CD8-positive, alpha-beta memory T cell (primary cell): ENCODE measurements around the gene SOX12. TPM values are rescaled to one million over a fixed set of nuclear protein-coding genes. Genes with fewer than 3 reads are reported as not detected.

ENCODE experiments used
- CTCF ChIA-PET: fragments of 350-600 bp; sonication (Branson Sonifier 250); formaldehyde crosslinking; loops from one replicate; lab custom pipeline; 2021; ENCODE audit warnings: antibody characterized with exemption; lab: Charles Lee
- POLR2A ChIA-PET: fragments of 350-600 bp; sonication (Branson Sonifier 250); formaldehyde crosslinking; loops from one replicate; lab custom pipeline; 2021; ENCODE audit warnings: antibody characterized with exemption; lab: Charles Lee
- DNase-seq, 5 donors: peaks; one replicate each; pipeline versions ENCODE4 v3.0.0 to v3.0.0-alpha.2; 2020 to 2022; ENCODE audit warnings: mixed read lengths in 1 of 5
- H3K27ac ChIP-seq: one replicate; pipeline ENCODE4 v1.7.0; 2013; ENCODE audit warnings: low read depth, mild to moderate bottlenecking, low read length, moderate library complexity
- H3K27me3 ChIP-seq: 2 replicates; pipeline ENCODE4 v1.7.0; 2013; ENCODE audit warnings: low read length, mild to moderate bottlenecking; ENCODE audit not compliant: insufficient read depth, poor library complexity, severe bottlenecking
- H3K36me3 ChIP-seq: 2 replicates; pipeline ENCODE4 v1.7.0; 2013; ENCODE audit warnings: mild to moderate bottlenecking, low read length, moderate library complexity; ENCODE audit not compliant: insufficient read depth
- H3K4me1 ChIP-seq: 2 replicates; pipeline ENCODE4 v1.7.0; 2013; ENCODE audit warnings: mild to moderate bottlenecking, low read length, moderate library complexity; ENCODE audit not compliant: insufficient read depth
- H3K4me3 ChIP-seq: 2 replicates; pipeline ENCODE4 v1.7.0; 2013; ENCODE audit warnings: mild to moderate bottlenecking, low read length
- H3K9me3 ChIP-seq: 2 replicates; pipeline ENCODE4 v1.7.0; 2013; ENCODE audit warnings: mild to moderate bottlenecking, low read length
- H3K27ac Mint-ChIP-seq, 8 donors: one replicate each; pipeline ENCODE4 v1.8.0; 2020 to 2021; ENCODE audit warnings: mixed read lengths in 8 of 8, mild to moderate bottlenecking in 6 of 8, inconsistent platforms in 3 of 8, moderate library complexity in 3 of 8
- H3K27me3 Mint-ChIP-seq, 2 donors: one replicate each; pipeline ENCODE4 v1.8.0; 2020 to 2021; ENCODE audit warnings: mixed read lengths in 2 of 2, mild to moderate bottlenecking in 1 of 2, moderate library complexity in 1 of 2
- H3K36me3 Mint-ChIP-seq, 3 donors: one replicate each; pipeline ENCODE4 v1.8.0; 2020 to 2021; ENCODE audit warnings: mixed read lengths in 3 of 3, inconsistent platforms in 1 of 3, mild to moderate bottlenecking in 1 of 3
- H3K4me1 Mint-ChIP-seq, 3 donors: one replicate each; pipeline ENCODE4 v1.8.0; 2020 to 2021; ENCODE audit warnings: mixed read lengths in 3 of 3, inconsistent platforms in 1 of 3, mild to moderate bottlenecking in 1 of 3
- H3K4me3 Mint-ChIP-seq, 7 donors: one replicate each; pipeline ENCODE4 v1.8.0; 2020 to 2021; ENCODE audit warnings: mixed read lengths in 7 of 7, mild to moderate bottlenecking in 6 of 7, moderate library complexity in 4 of 7, inconsistent platforms in 2 of 7
- H3K9me3 Mint-ChIP-seq, 5 donors: one replicate each; pipeline ENCODE4 v1.8.0; 2020 to 2022; ENCODE audit warnings: mixed read lengths in 5 of 5, mild to moderate bottlenecking in 3 of 5, moderate library complexity in 2 of 5, inconsistent platforms in 1 of 5
- polyA plus RNA-seq: library from polyadenylated mRNA; unstranded; fragments of 300-500 nt; fragmentation: Illumina TruSeq; gene quantifications from one replicate; pipeline ENCODE4 v1.2.3, GENCODE V29; 2021
- total RNA-seq, 2 experiments: library from RNA; stranded (reverse); gene quantifications; one replicate each; pipeline ENCODE4 v1.2.3, GENCODE V29; 2021

The SOX12 gene
- total RNA-seq (1 to 10 TPM; 4.7 to 5.1 TPM), polyA plus RNA-seq (0.64 TPM)

DNA sequence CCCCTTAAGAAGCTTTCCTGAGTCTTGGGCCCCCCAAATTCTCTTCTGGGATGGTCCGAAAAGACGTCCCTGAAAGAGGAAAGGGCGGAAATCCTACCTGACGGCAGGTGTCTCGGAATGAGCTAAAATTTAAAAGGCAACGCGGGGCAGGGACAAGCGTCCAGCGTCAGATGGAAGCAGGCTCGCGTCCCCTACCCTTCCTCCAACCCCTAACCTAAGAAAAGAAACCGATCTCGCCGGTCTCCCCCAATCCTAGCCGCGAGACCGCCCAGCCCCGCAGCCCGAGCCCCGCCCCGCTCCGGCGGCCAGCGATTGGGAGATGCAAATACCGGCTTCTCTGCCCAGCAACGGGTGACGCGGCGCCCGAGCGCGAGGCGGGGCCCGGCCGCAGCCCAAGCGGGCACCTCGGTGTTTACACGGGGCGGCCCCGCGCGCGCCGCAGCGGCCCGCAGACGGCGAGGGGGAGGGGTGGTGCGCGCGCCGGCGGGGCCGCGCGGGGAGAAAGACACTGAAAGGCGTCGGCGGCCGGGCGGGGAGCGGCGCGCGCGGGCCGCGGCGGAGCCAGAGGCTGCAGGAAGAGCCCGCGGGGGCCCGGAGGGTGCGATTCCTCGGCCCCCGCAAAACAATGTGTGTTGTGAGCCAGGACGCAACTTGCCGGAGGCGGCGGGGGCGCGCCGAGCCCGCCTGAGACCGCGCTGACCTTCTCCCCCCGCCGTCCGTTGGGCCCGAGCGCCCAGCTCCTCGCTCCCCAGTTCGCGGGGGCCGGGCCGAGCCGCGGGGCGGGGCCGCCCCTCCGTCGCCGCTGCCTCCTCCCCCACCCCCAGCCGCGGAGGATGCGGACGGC is at the start of gene SOX12:
TSS of gene SOX12 (plus strand) at position 508 of the 844 bp plus-strand sequence. CDS start 373 bp downstream, outside the sequence.
- H3K9me3 Mint-ChIP-seq, result no peaks in the 10 kb centered on the region
- Histone ChIP-seq H3K4me3 (peak within 1 kb of the TSS; percentile 65), H3K4me1 (peaks cover 23% of the 10 kb centered on the region), H3K36me3 (no peaks in the 10 kb centered on the region), H3K27me3 (no peaks in the 10 kb centered on the region), H3K27ac (peak within 1 kb of the TSS; percentile 59), H3K9me3 (no peaks in the 10 kb centered on the region)
- H3K4me1 Mint-ChIP-seq, result peaks cover 2 to 34% (median 18%) of the 10 kb centered on the region in 3 donors
- CTCF ChIA-PET, result interaction anchor here (0.9 to 2.8 kb wide), 6 partner anchors 13 to 59 kb away, joined by 4 to 14 read pairs (median 8); partner anchors contain the start of gene ZCCHC3
- peak within 1 kb of the TSS; percentile 91 to 100 (median 92) for H3K4me3 Mint-ChIP-seq
- POLR2A ChIA-PET, result interaction anchor here (1.1 to 4.1 kb wide), 2 partner anchors 27 to 219 kb away, joined by 3 to 62 read pairs; partner anchors contain the start of gene ZCCHC3
- peak within 1 kb of the TSS; percentile 72 to 96 (median 90) for H3K27ac Mint-ChIP-seq
- H3K36me3 Mint-ChIP-seq, result peaks cover 0 to 3% (median 0%) of the 10 kb centered on the region in 3 donors
- H3K27me3 Mint-ChIP-seq, result peaks cover 0 to 5% of the 10 kb centered on the region in 2 donors
- peak; percentile 92 to 97 (median 96) for DNase-seq

GRCh38 chr20:275791-276190 is 49.6 kb upstream of the SOX12 start:
- Mint-ChIP-seq H3K4me3 (no peak overlapping the region), H3K27ac (no peak overlapping the region), H3K9me3 (no peaks in the 10 kb centered on the region), H3K36me3 (peaks cover 0 to 19% (median 1%) of the 10 kb centered on the region in 3 donors), H3K27me3 (no peaks in the 10 kb centered on the region), H3K4me1 (no peaks in the 10 kb centered on the region)
- Histone ChIP-seq H3K36me3 (no peaks in the 10 kb centered on the region), H3K4me3 (no peak overlapping the region), H3K27ac (no peak overlapping the region), H3K9me3 (no peaks in the 10 kb centered on the region), H3K27me3 (no peaks in the 10 kb centered on the region), H3K4me1 (no peaks in the 10 kb centered on the region)
- CTCF ChIA-PET, result interaction anchor here (2.4 kb wide), 1 partner anchor 10 kb away, joined by 6 read pairs; no protein-coding TSS in a partner anchor
- POLR2A ChIA-PET, result no interaction called here
- DNase-seq, result no peak

GRCh38 chr20:276620-277495 is 48.5 kb upstream of the SOX12 start:
- Histone ChIP-seq H3K27me3 (no peaks in the 10 kb centered on the region), H3K4me3 (no peak overlapping the region), H3K9me3 (no peaks in the 10 kb centered on the region), H3K27ac (no peak overlapping the region), H3K36me3 (no peaks in the 10 kb centered on the region), H3K4me1 (no peaks in the 10 kb centered on the region)
- no peak overlapping the region for H3K27ac Mint-ChIP-seq
- no peaks in the 10 kb centered on the region for H3K27me3 Mint-ChIP-seq
- peaks cover 0 to 19% (median 1%) of the 10 kb centered on the region in 3 donors for H3K36me3 Mint-ChIP-seq
- no peaks in the 10 kb centered on the region for H3K4me1 Mint-ChIP-seq
- DNase-seq, result no peak
- CTCF ChIA-PET, result no interaction called here
- no peaks in the 10 kb centered on the region for H3K9me3 Mint-ChIP-seq
- H3K4me3 Mint-ChIP-seq, result no peak overlapping the region
- POLR2A ChIA-PET, result no interaction called here

GRCh38 chr20:277496-277781 is 47.9 kb upstream of the SOX12 start:
- Histone ChIP-seq H3K27ac (no peak overlapping the region), H3K9me3 (no peaks in the 10 kb centered on the region), H3K4me1 (no peaks in the 10 kb centered on the region), H3K36me3 (no peaks in the 10 kb centered on the region), H3K4me3 (no peak overlapping the region), H3K27me3 (no peaks in the 10 kb centered on the region)
- Mint-ChIP-seq H3K4me3 (no peak overlapping the region), H3K4me1 (no peaks in the 10 kb centered on the region), H3K27me3 (no peaks in the 10 kb centered on the region), H3K27ac (peak overlapping the region in 1 of 8 donors; percentile 37), H3K9me3 (no peaks in the 10 kb centered on the region), H3K36me3 (peaks cover 0 to 19% (median 3%) of the 10 kb centered on the region in 3 donors)
- POLR2A ChIA-PET, result no interaction called here
- CTCF ChIA-PET, result no interaction called here
- DNase-seq, result no peak

- POLR2A ChIA-PET, result no interaction called here
- Mint-ChIP-seq H3K27ac (peak overlapping the region in 3 of 8 donors; percentile 12 to 56 (median 36)), H3K4me1 (no peaks in the 10 kb centered on the region), H3K4me3 (no peak overlapping the region), H3K36me3 (peaks cover 0 to 19% (median 3%) of the 10 kb centered on the region in 3 donors), H3K9me3 (no peaks in the 10 kb centered on the region), H3K27me3 (no peaks in the 10 kb centered on the region)
- no peaks in the 10 kb centered on the region for H3K4me1 ChIP-seq
- DNase-seq, result no peak
- no peaks in the 10 kb centered on the region for H3K27me3 ChIP-seq
- H3K27ac ChIP-seq, result no peak overlapping the region
- no peaks in the 10 kb centered on the region for H3K36me3 ChIP-seq
- no peak overlapping the region for H3K4me3 ChIP-seq
- CTCF ChIA-PET, result interaction anchor here (0.7 kb wide), 1 partner anchor 10 kb away, joined by 3 read pairs; no protein-coding TSS in a partner anchor
- no peaks in the 10 kb centered on the region for H3K9me3 ChIP-seq
Measured at GRCh38 chr20:278181-278580, 47.2 kb upstream of the SOX12 start.

DNA sequence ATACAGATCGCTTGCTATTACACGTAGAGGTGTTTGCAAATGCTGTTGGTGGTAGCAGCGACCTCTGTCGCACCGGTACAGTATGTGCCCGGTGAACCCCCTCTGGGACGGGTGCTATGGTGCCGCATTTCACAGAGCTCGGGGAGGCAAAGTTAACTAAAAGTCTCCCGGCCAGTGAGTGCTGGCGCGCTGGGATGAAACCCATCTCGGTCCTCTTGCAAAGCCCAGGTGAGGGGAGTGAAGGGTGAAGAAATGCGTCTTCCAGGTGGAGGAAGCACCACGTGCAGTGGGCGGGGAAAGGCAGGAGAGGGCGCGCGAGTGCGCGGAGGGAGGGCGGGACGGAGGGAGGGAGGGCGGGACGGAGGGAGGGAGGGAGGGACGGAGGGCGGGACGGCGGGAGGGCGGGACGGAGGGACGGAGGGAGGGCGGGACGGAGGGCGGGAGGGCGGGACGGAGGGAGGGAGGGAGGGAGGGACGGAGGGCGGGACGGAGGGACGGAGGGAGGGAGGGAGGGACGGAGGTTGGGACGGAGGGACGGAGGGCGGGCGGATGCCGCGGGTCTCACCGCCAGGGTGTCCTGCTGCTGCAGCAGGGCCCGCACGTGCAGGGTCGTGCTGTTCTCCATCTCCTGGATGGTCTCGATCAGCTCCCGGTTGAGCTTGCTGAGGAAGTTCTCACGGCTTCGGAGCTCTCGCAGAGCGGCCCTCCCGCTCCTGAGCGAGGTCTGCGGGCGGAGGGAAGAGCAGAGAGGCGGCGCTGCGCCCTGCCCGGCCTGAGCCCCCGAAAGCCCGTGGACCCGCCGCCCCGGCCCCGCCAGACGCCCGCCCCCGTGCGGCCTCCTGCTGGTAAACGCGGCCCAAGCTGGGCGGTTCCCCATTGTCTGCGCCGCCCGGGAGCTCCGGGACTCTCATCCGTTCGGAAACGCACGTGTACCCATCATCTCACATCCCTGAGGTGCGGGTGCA is 46.5 kb upstream of the SOX12 start:
- no peaks in the 10 kb centered on the region for H3K27me3 Mint-ChIP-seq
- DNase-seq, result no peak
- no peaks in the 10 kb centered on the region for H3K9me3 ChIP-seq

DNA sequence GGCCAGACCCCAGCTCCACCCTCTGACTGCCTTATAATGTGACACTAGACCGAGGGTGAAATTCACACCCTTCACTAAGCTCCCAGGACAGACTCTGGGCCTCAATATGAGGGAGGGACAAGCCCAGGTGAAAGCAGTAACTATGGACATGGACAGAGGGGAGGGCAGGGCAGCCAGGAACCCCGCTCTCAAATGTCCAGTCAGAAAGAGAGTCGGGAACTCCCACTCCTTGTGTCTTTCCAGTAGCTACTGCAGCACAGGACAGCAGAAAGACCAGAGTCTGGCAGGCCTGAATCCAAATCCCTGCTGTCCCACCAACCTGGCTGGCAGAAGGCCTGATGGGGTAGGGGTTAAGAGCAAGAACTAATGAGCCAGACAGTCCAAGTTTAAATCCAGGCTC is 41.2 kb upstream of the SOX12 start:
- Mint-ChIP-seq H3K4me3 (no peak overlapping the region), H3K4me1 (no peaks in the 10 kb centered on the region), H3K36me3 (peaks cover 0 to 2% (median 0%) of the 10 kb centered on the region in 3 donors), H3K9me3 (no peaks in the 10 kb centered on the region), H3K27me3 (no peaks in the 10 kb centered on the region), H3K27ac (no peak overlapping the region)
- Histone ChIP-seq H3K4me3 (no peak overlapping the region), H3K27ac (no peak overlapping the region), H3K4me1 (no peaks in the 10 kb centered on the region), H3K36me3 (no peaks in the 10 kb centered on the region), H3K27me3 (no peaks in the 10 kb centered on the region), H3K9me3 (no peaks in the 10 kb centered on the region)
- no peak for DNase-seq
- CTCF ChIA-PET, result no interaction called here
- POLR2A ChIA-PET, result no interaction called here

More for the DNA sequence above, 46.5 kb upstream of the SOX12 start:
- Mint-ChIP-seq H3K4me3 (peak overlapping the region in 1 of 7 donors; percentile 37), H3K36me3 (peaks cover 0 to 19% (median 3%) of the 10 kb centered on the region in 3 donors), H3K9me3 (no peaks in the 10 kb centered on the region), H3K4me1 (no peaks in the 10 kb centered on the region), H3K27ac (peak overlapping the region in 2 of 8 donors; percentile 12 to 56)
- Histone ChIP-seq H3K27me3 (no peaks in the 10 kb centered on the region), H3K27ac (no peak overlapping the region), H3K4me3 (no peak overlapping the region), H3K36me3 (no peaks in the 10 kb centered on the region), H3K4me1 (no peaks in the 10 kb centered on the region)
- ChIA-PET POLR2A (no interaction called here), CTCF (interaction anchor here (0.7 kb wide), 1 partner anchor 11 kb away, joined by 3 read pairs; no protein-coding TSS in a partner anchor)
